Sigmoid colon (tissue), 4 donors: Measurements from ENCODE around the gene IL27RA.

Experiments
- EP300 ChIP-seq, 4 donors: sonication (generic); formaldehyde crosslinking; IDR thresholded peaks; one replicate each; pipeline ENCODE4 v1.6.1; 2017; ENCODE audit warnings: antibody characterized with exemption in 4 of 4
- POLR2A ChIP-seq, 2 donors: fragments of 450-650 bp; IDR thresholded peaks; one replicate each; pipeline ENCODE4 v1.6.1; 2016; ENCODE audit warnings: antibody characterized with exemption in 2 of 2, mild to moderate bottlenecking in 2 of 2, moderate library complexity in 2 of 2
- POLR2AphosphoS5 ChIP-seq, 4 donors: sonication (generic); formaldehyde crosslinking; IDR thresholded peaks; one replicate each; pipeline ENCODE4 v1.6.1; 2017; ENCODE audit warnings: antibody characterized with exemption in 4 of 4
- TF ChIP-seq, protein P1 (sequence below), 4 experiments: fragments of 450-650 bp in 3 of 4; fragments of 200-600 bp in 1 of 4; IDR thresholded peaks; one replicate each; pipeline ENCODE4 v1.5.1; 2016 to 2019; ENCODE audit warnings: antibody characterized with exemption in 4 of 4, mild to moderate bottlenecking in 3 of 4, moderate library complexity in 2 of 4

GRCh38 chr19:14000691-14001375 is 30.7 kb upstream of the IL27RA start:
- TF ChIP-seq, protein P1, sequence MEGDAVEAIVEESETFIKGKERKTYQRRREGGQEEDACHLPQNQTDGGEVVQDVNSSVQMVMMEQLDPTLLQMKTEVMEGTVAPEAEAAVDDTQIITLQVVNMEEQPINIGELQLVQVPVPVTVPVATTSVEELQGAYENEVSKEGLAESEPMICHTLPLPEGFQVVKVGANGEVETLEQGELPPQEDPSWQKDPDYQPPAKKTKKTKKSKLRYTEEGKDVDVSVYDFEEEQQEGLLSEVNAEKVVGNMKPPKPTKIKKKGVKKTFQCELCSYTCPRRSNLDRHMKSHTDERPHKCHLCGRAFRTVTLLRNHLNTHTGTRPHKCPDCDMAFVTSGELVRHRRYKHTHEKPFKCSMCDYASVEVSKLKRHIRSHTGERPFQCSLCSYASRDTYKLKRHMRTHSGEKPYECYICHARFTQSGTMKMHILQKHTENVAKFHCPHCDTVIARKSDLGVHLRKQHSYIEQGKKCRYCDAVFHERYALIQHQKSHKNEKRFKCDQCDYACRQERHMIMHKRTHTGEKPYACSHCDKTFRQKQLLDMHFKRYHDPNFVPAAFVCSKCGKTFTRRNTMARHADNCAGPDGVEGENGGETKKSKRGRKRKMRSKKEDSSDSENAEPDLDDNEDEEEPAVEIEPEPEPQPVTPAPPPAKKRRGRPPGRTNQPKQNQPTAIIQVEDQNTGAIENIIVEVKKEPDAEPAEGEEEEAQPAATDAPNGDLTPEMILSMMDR (IDR thresholded peaks at IDR 0.05) = no peak
- TF ChIP-seq POLR2AphosphoS5 (IDR thresholded peaks at IDR 0.05) (no peak), POLR2A (IDR thresholded peaks at IDR 0.05) (no peak), EP300 (IDR thresholded peaks at IDR 0.05) (no peak)
